Lower leg skin (tissue), 4 donors: ENCODE results near the gene SERPINE2. TPM values are rescaled to one million over a fixed set of nuclear protein-coding genes. Genes with fewer than 3 reads are reported as not detected.

Experiments used
- DNase-seq, 2 donors: peaks; one replicate each; pipeline ENCODE4 v3.0.0-alpha.2; 2019; ENCODE audit warnings: low spot score in 2 of 2
- H3K4me3 ChIP-seq: fragments of 200-600 bp; sonication (generic); 2 replicates; pipeline ENCODE4 v1.5.1; 2017; ENCODE audit warnings: mild to moderate bottlenecking, low read depth; ENCODE audit not compliant: poor library complexity, severe bottlenecking
- CTCF ChIP-seq, 3 donors: fragments of 450-650 bp; IDR thresholded peaks; one replicate each; pipeline ENCODE4 v1.5.1; 2016; ENCODE audit warnings: antibody characterized with exemption in 3 of 3, mild to moderate bottlenecking in 3 of 3, moderate library complexity in 2 of 3
- POLR2A ChIP-seq, 2 donors: fragments of 450-650 bp; IDR thresholded peaks; one replicate each; pipeline ENCODE4 v1.6.1; 2016 to 2017; ENCODE audit warnings: antibody characterized with exemption in 2 of 2, mild to moderate bottlenecking in 1 of 2, moderate library complexity in 1 of 2
- WGBS, 2 donors: methylation state at CpG; one replicate each; pipeline ENCODE4 v1.1.5; 2018; 5-methylcytosine and 5-hydroxymethylcytosine counted together
- intact Hi-C: fragments of 100-400 bp; cut with DNase I; formaldehyde crosslinking; loops from one replicate; pipeline ENCODE4 v1.15.0; 2023; ENCODE audit warnings: low total_unique reads
- total RNA-seq, 4 donors: library from RNA; depleted of rRNA; stranded (reverse); fragments of >200 nt; gene quantifications; one replicate each; pipeline ENCODE4 v1.1.0, GENCODE V29; 2016

Gene SERPINE2
- total RNA-seq, 4 donors from 2014 or later: 1.8 to 11.5 (median 4.7) TPM

- TF ChIP-seq CTCF (IDR thresholded peaks at IDR 0.05): no peak
- TF ChIP-seq POLR2A (IDR thresholded peaks at IDR 0.05): no peak
- DNase-seq: no peak
- 94 to 95% methylated on average over 11 of the region's 11 CpGs for WGBS, 2 donors
- H3K4me3 ChIP-seq: no peak overlapping the region
- intact Hi-C loops: no loop called here
These were observed 39.2 kb downstream of the SERPINE2 start for GRCh38 chr2:223999862-224000261.

- TF ChIP-seq CTCF (IDR thresholded peaks at IDR 0.05) (no peak), POLR2A (IDR thresholded peaks at IDR 0.05) (no peak)
- H3K4me3 ChIP-seq: no peak overlapping the region
- DNase-seq: no peak
- 54 to 60% methylated on average over 2 of the region's 2 CpGs for WGBS, 2 donors
- intact Hi-C loops: no loop called here
These were observed 40.1 kb downstream of the SERPINE2 start for GRCh38 chr2:223998948-223999347.

- DNase-seq: no peak
- TF ChIP-seq POLR2A (IDR thresholded peaks at IDR 0.05) (no peak), CTCF (IDR thresholded peaks at IDR 0.05) (no peak)
- H3K4me3 ChIP-seq: no peak overlapping the region
- WGBS, 2 donors: 83 to 87% methylated on average over 5 of the region's 5 CpGs
- intact Hi-C loops: no loop called here
These were observed 41.1 kb downstream of the SERPINE2 start for GRCh38 chr2:223997938-223998337.

- no peak for DNase-seq
- TF ChIP-seq POLR2A (IDR thresholded peaks at IDR 0.05) (no peak), CTCF (IDR thresholded peaks at IDR 0.05) (no peak)
- no peak overlapping the region for H3K4me3 ChIP-seq
- intact Hi-C loops: no loop called here
- WGBS, 2 donors: 85 to 90% methylated on average over 6 of the region's 6 CpGs
These were observed 42.7 kb downstream of the SERPINE2 start for GRCh38 chr2:223996391-223996790.

- no peak for DNase-seq
- no peak for TF ChIP-seq POLR2A (IDR thresholded peaks at IDR 0.05)
- TF ChIP-seq CTCF (IDR thresholded peaks at IDR 0.05): no peak
- H3K4me3 ChIP-seq: no peak overlapping the region
- WGBS, 2 donors: 76 to 78% methylated on average over 5 of the region's 5 CpGs
- intact Hi-C loops: no loop called here
These were observed 43.5 kb downstream of the SERPINE2 start for GRCh38 chr2:223995569-223995968.

- 92 to 94% methylated on average over 4 of the region's 4 CpGs for WGBS, 2 donors
These were observed 44.4 kb downstream of the SERPINE2 start for GRCh38 chr2:223994562-223995162.

More at GRCh38 chr2:223994562-223995162, 44.4 kb downstream of the SERPINE2 start:
- H3K4me3 ChIP-seq: no peak overlapping the region
- TF ChIP-seq POLR2A (IDR thresholded peaks at IDR 0.05) (no peak), CTCF (IDR thresholded peaks at IDR 0.05) (no peak)
- intact Hi-C loops: no loop called here
- DNase-seq: no peak
